ENCODE results near the gene KCNN1.
A peak's percentile ranks its signal among the peaks of the same experiment; 100 is the strongest.
"Not testable (repeated sequence)": the region's sequence is repeated elsewhere in the genome, so short reads cannot be mapped to it uniquely, and the experiment has no call there.

The KCNN1 gene

GRCh38 chr19:18031401-18031800 is 64.5 kb downstream of the KCNN1 start:
- DNase-seq = not testable (repeated sequence)

DNA sequence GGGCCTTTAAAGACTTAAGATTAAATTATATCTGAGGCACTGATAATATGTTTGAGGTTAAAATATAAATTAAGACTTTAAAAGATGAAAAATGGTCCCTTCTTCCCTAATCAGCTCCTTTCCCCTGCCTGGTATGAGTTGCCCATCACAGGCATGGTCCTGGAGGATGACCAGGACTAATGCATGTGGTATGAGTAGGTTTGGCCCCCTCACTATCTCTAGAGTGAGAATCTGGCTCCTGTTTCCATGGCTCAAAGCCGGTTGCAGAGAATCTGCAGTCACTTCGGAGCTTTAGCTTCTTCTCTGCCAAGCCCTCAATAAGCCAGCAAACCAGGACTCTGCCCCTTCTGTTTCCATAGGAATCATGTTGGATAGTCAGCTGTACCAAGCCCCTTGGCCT is 65.2 kb downstream of the KCNN1 start:
- DNase-seq = not testable (repeated sequence)

GRCh38 chr19:18041054-18041453 is 74.1 kb downstream of the KCNN1 start:
- no peak for DNase-seq

DNA sequence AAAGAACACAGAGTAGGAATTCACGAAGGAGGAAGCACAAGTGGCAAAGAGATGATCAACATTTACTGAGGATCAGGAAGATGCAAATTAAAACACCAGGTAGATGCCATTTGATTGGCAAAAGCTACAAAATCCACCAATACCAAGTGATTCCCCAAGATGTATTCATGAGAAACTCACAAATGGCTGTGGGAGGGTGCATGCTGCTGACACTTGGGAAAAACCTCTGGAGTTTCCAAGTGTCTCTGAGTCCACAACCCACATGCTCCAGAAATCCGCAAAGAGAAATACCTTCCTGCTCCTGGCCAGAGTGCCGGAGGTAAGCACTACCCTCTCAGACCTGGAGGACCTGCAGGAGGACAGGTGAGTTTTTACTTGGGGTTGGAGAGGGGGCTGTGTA is 76.8 kb downstream of the KCNN1 start:
- DNase-seq = no peak

- DNase-seq = peak; percentile 91 to 92
Observed at GRCh38 chr19:18044825-18045304, 78.0 kb downstream of the KCNN1 start.

GRCh38 chr19:18045307-18046050 is 78.6 kb downstream of the KCNN1 start:
- no peak for DNase-seq

- peak; percentile 49 to 54 for DNase-seq
Observed at GRCh38 chr19:18046059-18046718, 79.3 kb downstream of the KCNN1 start.

GRCh38 chr19:18049385-18049784 is 82.5 kb downstream of the KCNN1 start:
- DNase-seq = no peak

Measured in activated T-cell treated with anti-CD3 and anti-CD28 coated beads, Interleukin-2, amount 50 U/mL, for 48 hours (primary cell).